WTC11 (cell line): ENCODE results near the gene MRPL55. TPM values are rescaled to one million over a fixed set of nuclear protein-coding genes. Genes with fewer than 3 reads are reported as not detected.

Source experiments
- ATAC-seq: fragments of 200-7000 bp; cut with Tn5 transposase; 2 replicates; pipeline ENCODE4 v1.10.0; 2021; ENCODE audit warnings: mild to moderate bottlenecking, moderate library complexity
- CTCF ChIA-PET: fragments of 300-600 bp; sonication (Branson Sonifier 250); formaldehyde crosslinking; loops from one replicate; lab custom pipeline; 2021; ENCODE audit warnings: antibody characterized with exemption; lab: Charles Lee
- POLR2A ChIA-PET: fragments of 350-600 bp; sonication (Branson Sonifier 250); formaldehyde crosslinking; loops from one replicate; lab custom pipeline; 2021; ENCODE audit warnings: antibody characterized with exemption; lab: Charles Lee
- DNase-seq: peaks from one replicate; pipeline ENCODE4 v3.0.0; 2021; ENCODE audit warnings: low spot score
- H3K27ac Mint-ChIP-seq: 2 replicates; pipeline ENCODE4 v1.8.0; 2021; ENCODE audit warnings: mixed read lengths
- H3K27me3 Mint-ChIP-seq: 2 replicates; pipeline ENCODE4 v1.8.0; 2021; ENCODE audit warnings: low read depth, mild to moderate bottlenecking, moderate library complexity, mixed read lengths
- H3K36me3 Mint-ChIP-seq: 2 replicates; pipeline ENCODE4 v1.8.0; 2021; ENCODE audit warnings: mixed read lengths
- H3K4me1 Mint-ChIP-seq: 2 replicates; pipeline ENCODE4 v1.8.0; 2022; ENCODE audit warnings: mixed read lengths
- H3K4me3 Mint-ChIP-seq: 2 replicates; pipeline ENCODE4 v1.8.0; 2021; ENCODE audit warnings: mild to moderate bottlenecking, moderate library complexity, mixed read lengths
- H3K9me3 Mint-ChIP-seq: 2 replicates; pipeline ENCODE4 v1.8.0; 2021; ENCODE audit warnings: mixed read lengths
- AR ChIP-seq: fragments of 250-450 bp; sonication (Bioruptor Pico); IDR thresholded peaks from 2 replicates; pipeline ENCODE4 v1.9.0; 2021; ENCODE audit warnings: mild to moderate bottlenecking
- HMGA2 ChIP-seq: fragments of 250-450 bp; sonication (Bioruptor Pico); IDR thresholded peaks from 2 replicates; pipeline ENCODE4 v1.4.0; 2021; ENCODE audit warnings: mild to moderate bottlenecking, moderate library complexity
- KAT7 ChIP-seq: sonication (generic); formaldehyde crosslinking; IDR thresholded peaks from 2 replicates; pipeline ENCODE4 v1.8.1; 2023; ENCODE audit warnings: missing genetic modification reagents, mild to moderate bottlenecking, borderline replicate concordance
- NFYB ChIP-seq: sonication (generic); formaldehyde crosslinking; conservative IDR thresholded peaks from 2 replicates; pipeline ENCODE4 v1.8.0; 2022; ENCODE audit warnings: low read depth, missing genetic modification reagents
- PRDM15 ChIP-seq: sonication (generic); formaldehyde crosslinking; IDR thresholded peaks from 2 replicates; pipeline ENCODE4 v1.8.0; 2022; ENCODE audit warnings: missing genetic modification reagents
- RELA ChIP-seq: sonication (generic); formaldehyde crosslinking; IDR thresholded peaks from 2 replicates; pipeline ENCODE4 v1.8.1; 2022; ENCODE audit warnings: missing genetic modification reagents, mild to moderate bottlenecking, borderline replicate concordance
- STAT6 ChIP-seq: sonication (generic); formaldehyde crosslinking; conservative IDR thresholded peaks from 2 replicates; pipeline ENCODE4 v1.8.1; 2023; ENCODE audit warnings: mild to moderate bottlenecking, low read depth, missing genetic modification reagents, moderate library complexity
- TCF7 ChIP-seq: sonication (generic); formaldehyde crosslinking; IDR thresholded peaks from 2 replicates; pipeline ENCODE4 v1.8.0; 2022; ENCODE audit warnings: mild to moderate bottlenecking, low read depth, missing genetic modification reagents, moderate library complexity
- ZBTB21 ChIP-seq: sonication (generic); formaldehyde crosslinking; IDR thresholded peaks from 2 replicates; pipeline ENCODE4 v1.8.1; 2023; ENCODE audit warnings: mild to moderate bottlenecking, missing genetic modification reagents, borderline replicate concordance
- ZNF317 ChIP-seq: sonication (generic); formaldehyde crosslinking; IDR thresholded peaks from 2 replicates; pipeline ENCODE4 v1.8.1; 2023; ENCODE audit warnings: low read depth, mild to moderate bottlenecking, moderate library complexity, missing genetic modification reagents, borderline replicate concordance
- ZNF396 ChIP-seq: fragments of 250-450 bp; sonication (Bioruptor Pico); IDR thresholded peaks from 2 replicates; pipeline ENCODE4 v1.8.0; 2021; ENCODE audit warnings: mild to moderate bottlenecking, moderate library complexity, borderline replicate concordance
- ZNF425 ChIP-seq: fragments of 250-450 bp; sonication (Bioruptor Pico); conservative IDR thresholded peaks from 2 replicates; pipeline ENCODE4 v1.9.0; 2021; ENCODE audit warnings: mild to moderate bottlenecking
- ZNF532 ChIP-seq: fragments of 250-450 bp; sonication (Bioruptor Pico); IDR thresholded peaks from 2 replicates; pipeline ENCODE4 v1.9.0; 2021; ENCODE audit warnings: mild to moderate bottlenecking, borderline replicate concordance
- ZNF671 ChIP-seq: fragments of 250-450 bp; sonication (Bioruptor Pico); IDR thresholded peaks from 2 replicates; pipeline ENCODE4 v1.8.0; 2021; ENCODE audit warnings: mild to moderate bottlenecking
- total RNA-seq: library from RNA; stranded (reverse); gene quantifications from 3 replicates; pipeline ENCODE4 v1.2.3, GENCODE V29; 2021

The MRPL55 gene
- total RNA-seq, 1 experiment from 2014 or later, result 66.9 TPM

- TF ChIP-seq AR (CRISPR knock-in tag) (no peak), RELA (CRISPR knock-in tag) (no peak), KAT7 (CRISPR knock-in tag) (no peak)
Measured at GRCh38 chr1:228157729-228158126, 48.6 kb upstream of the MRPL55 start (continued).

- ATAC-seq, result no peak
- ChIA-PET POLR2A (no interaction called here), CTCF (interaction anchor here (0.7 to 1.6 kb wide), 3 partner anchors 8 to 56 kb away, joined by 3 to 6 read pairs (median 6); partner anchors contain the start of gene IBA57)
- Mint-ChIP-seq H3K9me3 (no peaks in the 10 kb centered on the region), H3K4me1 (peaks cover 2% of the 10 kb centered on the region; the same call in 1 of the 2 replicates), H3K27me3 (peaks cover 22% of the 10 kb centered on the region), H3K4me3 (no peak overlapping the region), H3K27ac (no peak overlapping the region), H3K36me3 (no peaks in the 10 kb centered on the region)
- no peak for DNase-seq
- TF ChIP-seq PRDM15 (CRISPR knock-in tag), result no peak
- TF ChIP-seq ZBTB21 (CRISPR knock-in tag), result no peak
- no peak for TF ChIP-seq STAT6 (CRISPR knock-in tag)
- TF ChIP-seq ZNF317 (CRISPR knock-in tag), result no peak
- no peak for TF ChIP-seq TCF7 (CRISPR knock-in tag)
- TF ChIP-seq ZNF425 (CRISPR knock-in tag), result no peak
- TF ChIP-seq NFYB (CRISPR knock-in tag), result no peak
- TF ChIP-seq ZNF671 (CRISPR knock-in tag), result no peak
- TF ChIP-seq ZNF396 (CRISPR knock-in tag), result no peak
- TF ChIP-seq HMGA2 (CRISPR knock-in tag), result no peak
- no peak for TF ChIP-seq ZNF532 (CRISPR knock-in tag)
Measured at GRCh38 chr1:228156941-228157728, 48.0 kb upstream of the MRPL55 start.
